ENCODE measurements around the gene LELP1.
A peak's percentile ranks its signal among the peaks of the same experiment; 100 is the strongest.
"Not testable (repeated sequence)": the region's sequence is repeated elsewhere in the genome, so short reads cannot be mapped to it uniquely, and the experiment has no call there.

Gene LELP1

DNA sequence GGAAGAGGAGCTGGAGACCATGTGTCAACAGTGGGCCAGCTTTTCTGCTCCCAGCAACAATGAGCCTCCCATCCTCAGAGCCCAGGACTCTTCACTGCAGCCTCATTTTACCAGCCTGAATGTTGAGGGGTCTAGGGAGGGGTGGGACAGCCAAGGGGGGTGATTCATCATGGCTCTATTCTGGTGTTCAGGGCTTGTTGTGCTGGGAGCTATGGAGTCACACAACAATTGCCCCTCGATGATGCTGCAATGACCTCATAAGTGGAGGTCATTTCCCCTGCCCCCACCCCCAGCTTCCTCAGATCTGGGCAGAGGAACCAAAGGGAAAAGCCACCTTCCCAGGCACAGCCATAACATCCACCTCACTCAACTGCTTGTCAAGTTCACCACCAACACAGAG lies at the start of gene LELP1:
Gene LELP1, plus strand, starts transcription at position 301 of the 400 bp plus-strand sequence. CDS start 1,278 bp downstream, outside the sequence.
- no peak for DNase-seq

DNA sequence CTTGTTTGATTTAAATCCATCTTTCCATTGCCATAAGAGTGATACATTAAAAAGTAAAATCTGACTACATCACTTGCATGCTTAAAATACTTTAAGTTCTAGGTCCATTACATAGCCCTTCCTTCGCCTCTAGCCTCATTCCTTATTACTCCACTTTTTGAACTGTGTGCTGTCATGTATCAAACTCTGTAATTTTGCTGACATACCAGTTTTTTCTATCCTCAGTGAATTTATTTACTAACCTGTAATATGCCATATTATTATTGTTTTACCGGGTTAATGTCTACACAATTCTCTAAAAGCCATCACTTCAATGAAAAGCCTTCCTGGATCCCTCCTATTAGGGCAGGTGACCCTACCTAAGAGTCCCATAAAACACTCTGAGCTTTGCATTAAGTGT lies 47.7 kb upstream of the LELP1 start:
- DNase-seq, result no peak

DNA sequence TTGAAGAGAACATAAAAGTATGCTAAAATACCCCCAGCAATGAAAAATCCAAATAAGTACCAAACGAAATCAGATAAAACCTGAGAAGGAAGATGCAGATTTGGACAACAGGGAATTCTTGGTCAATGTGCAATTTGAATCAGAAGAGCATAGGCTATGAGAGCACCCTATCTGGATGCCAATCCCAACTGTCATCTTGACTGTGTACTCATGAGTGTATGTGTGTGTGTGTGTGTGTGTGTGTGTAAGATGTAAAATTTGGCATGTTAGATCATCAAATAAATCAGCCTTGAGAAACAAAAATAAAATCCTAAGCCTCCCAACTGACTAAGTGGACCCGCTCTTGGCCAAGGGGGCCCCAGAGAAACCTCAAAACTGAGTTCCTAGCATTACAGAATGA lies 34.5 kb upstream of the LELP1 start:
- DNase-seq, result no peak

DNA sequence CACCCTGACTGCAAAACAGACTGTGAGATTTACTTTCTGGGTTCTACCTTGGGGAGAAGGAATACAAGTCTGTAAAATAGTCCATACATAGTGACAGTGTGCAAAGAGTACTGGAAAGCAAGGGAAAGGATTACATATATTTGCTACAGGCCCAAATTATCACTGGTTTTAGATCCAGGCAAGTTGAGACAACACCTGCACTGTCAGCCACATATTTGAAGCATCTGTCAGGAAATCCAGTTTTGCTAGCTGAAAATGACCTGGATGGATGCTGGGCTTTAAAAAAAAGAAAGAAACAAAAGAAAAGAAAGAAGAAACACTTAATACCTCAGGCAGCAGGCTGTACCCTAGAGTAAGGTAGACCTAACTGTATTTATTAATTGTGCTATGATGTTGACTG lies 28.6 kb upstream of the LELP1 start:
- no peak for DNase-seq

DNA sequence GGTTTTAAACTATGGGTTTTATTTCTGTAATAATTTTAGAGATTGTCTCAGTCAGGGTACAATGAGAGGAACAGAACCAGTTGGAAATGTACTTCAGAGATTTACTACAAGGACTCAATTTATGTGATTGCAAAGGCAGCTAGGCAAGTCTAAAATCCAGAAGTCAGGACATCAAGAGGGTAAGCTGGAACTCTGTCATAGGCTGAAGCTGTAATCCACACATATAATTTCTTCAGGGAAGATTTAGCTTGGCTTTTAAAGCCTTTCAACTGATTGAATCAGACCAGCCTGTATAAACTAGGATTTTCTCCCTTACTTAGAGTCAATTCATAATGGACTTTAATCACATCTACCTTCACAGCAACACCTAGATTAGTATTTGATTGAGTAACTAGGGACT lies 24.3 kb upstream of the LELP1 start:
- DNase-seq, result no peak

DNA sequence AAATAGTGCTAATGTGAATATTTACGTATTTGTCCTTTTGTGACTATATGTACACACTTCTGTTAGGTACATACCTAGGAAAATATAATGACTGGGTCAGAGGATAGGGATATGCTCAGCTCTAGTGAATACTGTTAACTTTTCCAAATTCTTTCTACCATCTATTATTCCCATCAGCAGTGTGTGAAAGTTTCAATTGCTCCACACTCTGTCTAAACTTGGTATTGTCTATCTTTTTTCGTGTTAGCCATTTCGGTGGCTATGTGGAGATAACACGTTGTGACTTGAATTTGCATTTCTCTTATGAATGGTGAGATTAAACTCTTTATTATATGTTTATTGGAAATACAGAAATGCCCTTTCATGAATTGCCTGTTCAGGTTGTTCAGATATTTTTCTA lies 22.7 kb upstream of the LELP1 start:
- DNase-seq, result no peak

DNA sequence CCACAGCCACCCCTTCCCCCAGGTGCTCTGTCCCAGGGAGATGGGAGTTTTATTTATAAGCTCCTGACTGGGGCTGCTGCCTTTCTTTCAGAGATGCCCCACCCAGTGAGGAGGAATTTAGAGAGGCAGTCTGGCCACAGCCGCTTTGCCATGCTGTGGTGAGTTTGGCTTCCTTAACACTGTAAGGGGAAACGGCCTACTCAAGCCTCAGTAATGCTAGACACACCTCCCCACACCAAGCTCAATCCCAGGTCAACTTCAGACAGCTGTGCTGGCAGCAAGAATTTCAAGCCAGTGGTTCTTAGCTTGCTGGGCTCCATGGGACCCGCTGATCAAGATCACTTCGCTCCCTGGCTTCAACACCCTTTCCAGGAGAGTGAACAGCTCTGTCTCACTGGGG lies 14.9 kb upstream of the LELP1 start:
- DNase-seq, result not testable (repeated sequence)

DNA sequence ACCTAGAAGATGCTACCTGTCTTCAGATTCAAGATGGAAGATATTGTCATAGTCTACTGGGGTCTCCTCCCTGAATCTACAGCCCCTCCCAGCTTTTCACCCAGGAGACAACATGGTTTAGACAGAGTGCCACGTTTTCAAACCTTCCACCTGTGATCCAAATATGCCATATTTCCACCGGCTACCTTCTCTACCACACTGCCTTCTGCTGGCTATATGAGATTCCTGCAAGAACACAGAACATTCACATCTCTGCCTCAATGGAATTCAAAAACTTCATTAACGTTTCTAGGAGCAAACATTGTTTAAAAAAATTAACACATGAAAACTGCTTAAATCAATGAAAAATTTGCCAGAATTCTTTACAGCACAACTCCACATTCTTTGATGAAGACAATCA lies 12.9 kb upstream of the LELP1 start:
- peak; percentile 43 for DNase-seq

DNA sequence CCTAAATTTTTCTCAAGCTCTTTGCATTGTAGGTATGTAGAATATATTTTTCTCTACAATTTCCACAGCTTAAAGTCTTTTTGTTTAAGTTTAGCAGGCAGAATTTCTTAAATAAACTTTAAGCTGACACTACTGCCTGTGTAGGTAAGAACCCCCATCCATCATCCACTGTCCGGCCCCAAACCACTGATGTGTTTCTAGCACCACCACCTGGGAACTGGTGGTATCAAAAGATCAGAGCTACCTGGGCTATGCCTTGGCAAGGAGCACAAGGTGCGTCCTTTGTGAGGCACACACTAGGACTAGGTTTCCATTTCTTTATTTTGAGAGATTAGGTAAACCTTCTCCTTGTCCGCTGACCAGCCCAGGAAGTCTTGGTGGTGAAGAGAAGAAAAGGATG lies 10.5 kb upstream of the LELP1 start:
- DNase-seq, result peak; percentile 32

DNA sequence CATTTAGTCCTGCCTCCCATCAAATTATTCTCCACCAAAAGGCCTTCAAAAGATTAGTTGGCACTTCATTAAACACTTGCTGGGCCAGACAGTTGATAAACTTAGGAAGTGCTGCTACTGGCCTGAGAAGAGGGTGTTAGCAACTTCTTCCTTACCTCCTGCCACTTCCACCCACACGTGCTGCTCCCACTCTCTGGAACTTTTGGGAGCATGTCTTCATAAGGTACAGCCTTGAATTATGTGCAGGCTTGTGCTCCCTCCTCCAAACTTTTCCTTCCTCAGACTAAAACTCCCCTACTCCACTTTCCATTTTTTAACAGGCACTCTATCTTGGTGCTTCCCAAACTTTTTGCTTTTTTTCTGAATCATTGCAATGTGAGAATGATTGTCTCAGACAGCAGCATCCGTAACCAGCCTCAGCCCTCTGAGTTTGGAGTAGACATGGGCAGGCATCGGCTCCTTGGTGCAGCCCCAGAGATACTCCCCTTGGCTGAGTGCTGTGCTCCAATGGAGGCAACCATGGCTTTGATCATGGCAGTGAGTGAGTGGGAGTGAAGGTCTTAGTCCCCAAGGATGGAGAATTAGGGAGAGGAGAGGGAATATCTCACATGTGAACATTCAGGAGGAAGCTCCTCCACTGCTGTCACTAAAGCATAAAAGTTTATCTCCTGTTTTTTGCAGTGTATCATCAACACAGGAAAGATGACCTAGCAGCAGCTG lies 8.7 kb upstream of the LELP1 start:
- DNase-seq, result no peak

DNA sequence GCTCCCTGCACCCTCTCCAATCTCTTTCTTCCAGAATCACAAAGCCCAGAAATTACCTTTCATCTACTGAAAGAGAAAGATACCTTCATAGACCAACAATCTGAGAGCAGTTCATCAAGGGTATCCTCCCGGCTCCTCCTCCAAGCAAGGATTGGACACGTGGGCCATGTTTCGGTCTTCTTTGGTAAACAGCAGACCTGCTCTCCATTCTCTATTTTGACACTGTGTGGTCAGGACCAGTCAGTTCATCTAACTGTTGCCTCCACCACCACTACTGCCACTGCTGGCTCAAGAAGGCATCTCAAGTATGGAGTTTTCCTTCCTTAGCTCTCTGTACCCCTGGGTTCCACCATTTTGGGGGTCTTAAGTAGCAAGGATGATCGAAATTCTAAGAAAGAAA lies 8.0 kb upstream of the LELP1 start:
- no peak for DNase-seq

DNA sequence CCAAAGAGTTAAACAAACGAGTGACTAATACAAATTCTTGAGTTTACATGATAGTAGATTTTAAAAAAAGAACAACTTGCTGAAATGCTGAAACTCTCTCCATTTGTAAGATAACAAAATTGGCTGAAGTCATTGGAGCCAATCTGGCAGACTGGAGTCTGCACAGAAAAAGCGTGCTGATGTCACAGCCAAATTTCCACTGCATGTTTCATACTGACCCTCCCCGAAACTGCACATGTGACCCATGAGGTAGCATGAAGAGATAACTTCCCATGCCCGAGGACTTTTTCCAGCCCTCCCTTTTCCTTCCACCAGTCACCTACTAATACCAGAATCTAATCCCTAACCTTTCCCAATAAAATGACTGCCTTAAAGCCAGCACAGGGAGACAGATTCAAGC lies 1.2 kb upstream of the LELP1 start:
- DNase-seq, result no peak

DNA sequence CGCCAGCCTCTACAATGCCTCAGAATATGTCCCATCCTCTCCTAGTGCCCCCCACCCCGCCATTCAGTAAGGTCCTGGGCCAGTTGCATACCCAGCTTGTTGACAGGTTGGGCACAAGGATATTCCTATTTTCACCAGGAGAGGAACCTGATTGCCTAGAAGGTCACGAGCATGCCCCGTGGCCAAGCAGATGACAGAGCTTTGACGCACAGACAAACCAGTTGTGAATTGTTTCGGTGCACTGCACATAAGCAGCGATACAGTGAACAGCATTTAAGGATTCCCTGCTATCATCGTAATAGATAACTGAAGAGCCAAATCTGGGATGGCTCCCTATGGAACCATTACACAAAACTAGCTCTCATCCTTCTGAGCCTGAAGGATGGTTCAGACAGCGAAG lies 3.4 kb downstream of the LELP1 start:
- no peak for DNase-seq

DNA sequence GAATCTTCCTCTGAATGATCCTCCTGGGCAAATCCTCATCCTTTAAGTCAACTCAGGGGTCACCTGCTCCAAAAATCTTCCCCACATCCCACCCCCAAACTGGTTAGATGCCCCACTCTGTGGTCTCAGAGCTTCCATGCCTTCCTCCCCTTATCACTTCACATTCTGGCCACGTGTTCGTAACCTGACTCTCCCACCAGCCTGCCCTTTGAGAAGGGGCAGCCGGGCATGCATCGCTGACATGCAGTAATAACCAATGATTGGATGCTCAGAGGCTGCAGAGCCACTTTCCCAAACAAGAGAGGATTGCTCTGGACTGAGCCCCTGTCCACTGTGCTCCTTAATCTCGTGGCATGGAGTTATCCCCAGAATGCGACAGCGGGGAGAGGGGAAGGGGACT lies 7.0 kb downstream of the LELP1 start:
- no peak for DNase-seq

DNA sequence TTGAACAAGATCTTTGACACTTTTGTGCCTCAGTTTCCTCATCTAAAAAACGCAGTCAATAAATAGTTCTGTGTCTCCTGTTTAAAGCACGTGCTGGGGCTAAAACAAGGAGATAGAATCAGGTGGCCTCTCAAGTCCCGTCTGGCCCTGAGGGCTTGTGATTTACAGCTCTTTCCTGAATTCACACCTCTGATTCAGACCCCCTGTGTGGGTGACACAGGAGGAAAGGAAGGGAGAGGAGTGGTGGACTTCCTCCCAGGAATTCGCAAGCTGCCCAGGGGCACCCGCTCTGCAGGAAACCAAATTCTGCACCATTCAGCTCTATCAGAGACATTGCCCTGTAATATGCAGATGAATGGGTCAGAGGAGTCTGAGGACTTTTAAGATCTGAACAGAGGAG lies 9.0 kb downstream of the LELP1 start:
- DNase-seq, result no peak

DNA sequence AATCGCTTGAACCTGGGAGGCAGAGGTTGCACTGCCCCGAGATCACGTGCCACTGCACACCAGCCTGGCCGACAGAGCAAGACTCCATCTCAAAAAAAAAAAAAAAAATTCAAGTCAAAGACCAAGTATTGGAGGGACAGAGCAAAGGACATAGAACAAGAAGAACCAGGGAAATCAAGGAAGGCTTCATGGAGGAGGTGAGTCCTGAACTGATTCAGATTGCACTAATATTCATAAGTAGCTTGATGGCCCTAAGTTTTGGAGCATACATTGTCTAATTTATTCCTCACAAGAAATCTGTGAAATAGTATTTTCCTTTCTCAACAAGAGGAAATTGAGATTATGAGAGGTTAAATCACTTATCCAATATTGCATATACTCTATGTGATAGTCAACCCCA lies 10.3 kb downstream of the LELP1 start:
- DNase-seq, result no peak

DNA sequence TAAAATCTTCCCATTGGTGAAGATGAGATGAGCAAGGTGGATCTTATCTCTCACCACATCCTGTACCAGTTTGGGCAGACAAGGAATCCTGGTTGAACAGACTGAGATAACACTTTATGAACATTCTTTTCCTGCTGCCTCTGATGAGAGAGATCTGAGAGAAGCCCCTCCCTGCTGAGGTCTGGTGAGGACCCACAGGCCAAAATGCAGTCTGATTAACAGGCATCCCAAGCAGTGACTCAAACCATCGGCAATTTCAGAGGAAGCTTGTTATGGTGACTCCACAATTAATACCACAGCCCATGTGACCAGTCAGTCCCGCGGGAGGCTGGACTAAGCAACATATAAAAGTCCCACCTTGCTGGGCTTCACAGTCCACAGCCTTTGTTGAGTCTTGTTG lies 14.0 kb downstream of the LELP1 start, which contains the start of gene PRR9:
Gene PRR9, plus strand, starts transcription at position 373 of the 400 bp plus-strand sequence. CDS start 561 bp downstream, outside the sequence.
- DNase-seq, result peak; percentile 39

DNA sequence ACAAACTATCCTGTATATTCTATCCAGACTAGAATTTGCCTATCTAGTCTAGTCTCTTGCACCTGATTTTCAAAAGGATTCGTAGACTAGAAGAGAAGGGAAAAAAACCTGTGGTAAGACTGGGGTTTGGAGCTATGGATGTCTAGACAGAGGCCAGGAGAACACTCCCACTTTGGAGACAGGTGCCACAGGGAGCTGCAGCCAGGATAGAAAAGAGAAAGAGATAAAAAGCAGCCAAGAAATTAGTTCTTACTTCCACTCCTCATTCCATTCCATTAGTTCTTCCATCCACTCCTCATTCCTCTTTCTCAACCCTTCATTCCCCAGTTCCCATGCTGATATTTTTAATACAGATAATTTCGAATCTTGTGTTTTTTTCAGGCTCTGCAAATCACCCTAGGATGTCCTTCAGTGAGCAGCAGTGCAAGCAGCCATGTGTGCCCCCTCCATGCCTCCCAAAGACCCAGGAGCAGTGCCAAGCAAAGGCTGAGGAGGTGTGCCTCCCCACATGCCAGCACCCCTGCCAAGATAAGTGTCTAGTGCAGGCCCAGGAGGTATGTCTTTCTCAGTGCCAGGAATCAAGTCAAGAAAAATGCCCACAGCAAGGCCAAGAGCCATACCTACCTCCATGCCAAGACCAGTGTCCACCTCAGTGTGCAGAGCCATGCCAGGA lies 14.7 kb downstream of the LELP1 start:
- no peak for DNase-seq

DNA sequence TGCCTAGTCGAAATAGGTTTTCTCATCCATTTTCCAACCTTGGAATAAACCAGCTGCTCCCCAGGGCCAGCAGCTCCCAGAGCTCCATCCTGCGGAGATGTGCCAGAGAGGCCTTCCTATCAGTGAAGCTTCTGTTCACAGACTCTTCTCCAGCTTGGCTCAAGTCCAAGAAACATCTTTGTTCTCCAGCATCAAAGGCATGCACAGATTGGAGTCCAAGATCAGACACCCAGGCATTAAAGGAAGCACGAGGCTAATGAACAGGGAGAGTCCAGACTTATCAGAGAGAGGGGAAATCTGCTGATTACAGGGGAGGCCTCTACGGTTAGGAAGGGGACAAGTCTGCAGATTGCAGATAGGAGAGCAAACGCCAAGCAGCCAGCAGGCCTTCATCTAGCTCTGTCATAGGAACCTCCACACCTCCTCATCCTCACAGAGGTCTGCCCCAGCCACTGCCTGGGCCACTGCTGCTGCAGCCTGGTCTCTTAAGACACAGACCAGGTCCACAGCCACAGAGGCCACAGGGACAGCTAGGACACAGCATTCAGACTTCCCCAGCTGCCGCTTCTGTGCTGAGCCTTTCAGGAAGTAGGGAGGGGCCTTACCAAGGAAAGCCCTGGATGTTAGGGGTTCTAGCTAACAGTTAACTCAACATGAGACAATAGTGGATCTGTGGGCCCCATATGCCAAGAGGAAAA lies 17.5 kb downstream of the LELP1 start:
- DNase-seq, result peak; percentile 72

DNA sequence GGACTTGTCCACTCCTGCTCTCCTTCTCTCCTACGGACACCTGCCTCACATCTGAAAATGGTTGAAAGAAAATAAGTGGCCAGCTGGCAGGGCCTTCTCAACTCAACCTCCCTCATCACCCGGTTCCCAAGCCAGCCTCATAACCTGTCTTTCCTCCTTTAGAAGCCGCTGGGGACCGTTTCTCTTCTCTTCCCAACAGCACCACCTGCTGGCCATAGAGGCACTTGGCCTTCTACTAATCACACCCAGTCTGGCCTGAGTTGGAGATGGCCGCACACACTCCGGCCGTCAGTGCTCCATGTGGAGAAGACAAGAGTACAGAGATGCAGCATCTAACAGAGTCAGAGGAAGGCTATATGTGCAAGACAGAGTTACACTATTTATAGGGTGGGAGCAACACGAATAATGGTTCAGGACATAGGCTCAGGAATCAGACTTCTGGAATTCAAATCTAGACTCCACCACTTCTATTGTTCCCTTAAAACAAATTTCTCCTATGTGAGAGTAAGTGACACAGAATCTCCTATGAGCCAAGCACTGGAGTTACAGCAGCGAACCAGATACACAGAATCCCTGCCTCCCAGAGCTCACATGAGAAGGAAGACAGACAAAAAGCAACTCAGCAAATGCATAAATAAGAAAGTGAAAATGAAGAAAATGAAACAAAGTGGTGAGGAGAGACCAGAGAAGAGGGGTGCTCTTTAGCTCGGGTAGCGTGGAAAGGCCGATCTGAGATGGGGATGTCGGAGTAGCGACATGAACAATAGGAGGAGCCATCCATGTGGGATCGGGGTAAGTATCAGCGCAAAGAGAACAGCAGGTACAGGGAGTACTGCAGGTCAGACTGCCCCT lies 20.0 kb downstream of the LELP1 start:
- DNase-seq, result peak; percentile 83

DNA sequence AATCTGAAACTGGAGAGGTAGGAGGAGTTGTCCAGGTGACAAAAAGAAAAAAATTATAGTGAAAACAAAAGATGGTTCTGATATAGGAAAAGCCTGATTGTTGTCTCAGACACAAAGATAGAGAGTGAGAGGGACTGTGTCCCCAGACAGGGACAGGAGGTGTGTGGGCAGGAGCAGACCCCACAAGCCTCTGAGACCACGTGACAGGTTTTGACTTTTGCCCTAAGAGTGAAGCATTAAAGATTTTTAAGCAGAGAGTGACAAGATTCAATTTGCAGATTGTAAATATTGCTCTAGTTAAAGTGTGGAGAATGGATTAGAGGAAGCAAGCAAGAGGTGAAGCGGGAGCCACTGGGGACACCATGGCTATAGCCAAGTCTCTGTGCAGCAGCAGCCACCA lies 24.6 kb downstream of the LELP1 start:
- DNase-seq, result no peak

DNA sequence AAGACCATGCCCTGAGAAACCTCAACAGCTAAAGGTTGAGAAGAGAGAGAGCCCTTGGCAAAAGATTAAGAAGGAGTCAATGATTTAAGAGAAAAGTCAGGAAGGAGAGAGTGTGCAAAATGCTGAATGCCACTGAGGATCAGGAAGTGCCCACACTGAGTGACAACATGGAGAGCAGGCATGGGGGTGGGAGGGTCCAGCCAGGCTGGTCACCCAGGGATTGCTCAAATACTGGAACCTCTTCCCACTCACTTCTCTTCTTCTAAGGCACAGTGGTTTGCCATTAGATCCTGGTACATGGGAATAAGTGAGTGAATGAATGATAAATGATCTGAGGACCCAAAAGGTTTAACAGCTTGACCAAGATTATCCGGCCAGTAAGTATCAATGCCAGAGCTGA lies 25.3 kb downstream of the LELP1 start:
- no peak for DNase-seq
